Tibial artery (tissue), 4 donors: ENCODE measurements around the gene DTL.

Experiments used
- DNase-seq, 2 donors: peaks; one replicate each; pipeline ENCODE4 v3.0.0-alpha.2; 2019
- H3K27ac ChIP-seq, 2 donors: fragments of 200-600 bp; sonication (generic) in 1 of 2; 1 replicate in 1 of 2; 2 replicates in 1 of 2; pipeline ENCODE4 v1.5.1; 2018 to 2019; ENCODE audit warnings: mild to moderate bottlenecking in 1 of 2
- H3K27me3 ChIP-seq, 2 donors: fragments of 200-600 bp; sonication (generic) in 1 of 2; one replicate each; pipeline versions ENCODE4 v1.5.1 to v1.6.0; 2016 to 2019
- H3K36me3 ChIP-seq, 3 donors: fragments of 200-600 bp; sonication (generic) in 2 of 3; one replicate each; pipeline ENCODE4 v1.5.1; 2016 to 2019; ENCODE audit warnings: mild to moderate bottlenecking in 2 of 3
- H3K4me1 ChIP-seq, 4 donors: fragments of 200-600 bp; sonication (generic) in 2 of 4; 1 replicate in 3 of 4; 2 replicates in 1 of 4; pipeline ENCODE4 v1.5.1; 2016 to 2019
- H3K4me3 ChIP-seq, 2 donors: fragments of 200-600 bp; sonication (generic) in 1 of 2; 1 replicate in 1 of 2; 2 replicates in 1 of 2; pipeline ENCODE4 v1.5.1; 2018 to 2019; ENCODE audit warnings: mild to moderate bottlenecking in 2 of 2
- H3K9me3 ChIP-seq, 3 donors: fragments of 200-600 bp; sonication (generic) in 1 of 3; one replicate each; pipeline ENCODE4 v1.5.1; 2016 to 2019
- intact Hi-C: fragments of 100-400 bp; cut with DNase I; formaldehyde crosslinking; loops from one replicate; pipeline ENCODE4 v1.15.0; 2023; ENCODE audit warnings: low total_unique reads
- TF ChIP-seq, protein P1 (sequence below), 2 experiments: fragments of 200-600 bp in 1 of 2; fragments of 450-650 bp in 1 of 2; IDR thresholded peaks; one replicate each; pipeline ENCODE4 v1.5.1; 2017 to 2019; ENCODE audit warnings: antibody characterized with exemption in 2 of 2, mild to moderate bottlenecking in 1 of 2, moderate library complexity in 1 of 2

DTL gene

DNA sequence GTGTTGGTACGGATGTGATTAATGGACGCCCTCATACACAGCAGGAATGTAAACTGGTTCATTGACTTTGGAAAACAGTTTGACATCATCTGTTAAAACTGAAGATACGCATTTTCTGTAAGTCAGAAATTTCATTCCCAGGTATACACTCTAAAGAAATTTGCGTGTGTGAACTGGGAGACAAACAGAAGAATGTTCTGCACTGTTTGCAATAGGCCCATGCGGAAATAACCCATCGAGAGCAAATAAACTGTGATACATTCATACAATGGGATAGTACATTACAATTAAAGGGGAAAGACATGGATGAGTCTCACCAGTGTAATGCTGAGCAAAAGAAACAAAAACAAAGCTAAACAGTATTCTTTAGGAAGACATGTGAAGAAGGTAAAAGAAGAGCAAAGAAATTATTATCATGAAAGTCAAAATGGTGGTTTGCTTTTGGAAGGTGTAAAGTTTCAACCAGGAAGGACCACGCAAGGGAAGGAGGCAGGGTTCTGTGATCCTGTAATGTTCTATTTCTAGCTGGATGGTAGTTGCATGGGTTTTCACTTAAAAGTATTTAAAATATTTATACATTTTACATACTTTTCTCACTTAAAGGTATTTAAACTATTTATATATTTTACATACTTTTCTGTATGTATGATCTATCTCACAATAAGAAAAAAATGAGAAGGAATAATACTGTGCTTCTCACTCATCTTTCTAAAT lies 30.5 kb upstream of the DTL start:
- DNase-seq = no peak
- peaks cover 6 to 26% (median 12%) of the 10 kb centered on the region in 3 donors for H3K36me3 ChIP-seq
- H3K4me3 ChIP-seq = no peak overlapping the region
- H3K27ac ChIP-seq = no peak overlapping the region
- intact Hi-C loops = no loop called here
- H3K9me3 ChIP-seq = no peaks in the 10 kb centered on the region
- no peaks in the 10 kb centered on the region for H3K4me1 ChIP-seq
- no peaks in the 10 kb centered on the region for H3K27me3 ChIP-seq
- TF ChIP-seq, protein P1, sequence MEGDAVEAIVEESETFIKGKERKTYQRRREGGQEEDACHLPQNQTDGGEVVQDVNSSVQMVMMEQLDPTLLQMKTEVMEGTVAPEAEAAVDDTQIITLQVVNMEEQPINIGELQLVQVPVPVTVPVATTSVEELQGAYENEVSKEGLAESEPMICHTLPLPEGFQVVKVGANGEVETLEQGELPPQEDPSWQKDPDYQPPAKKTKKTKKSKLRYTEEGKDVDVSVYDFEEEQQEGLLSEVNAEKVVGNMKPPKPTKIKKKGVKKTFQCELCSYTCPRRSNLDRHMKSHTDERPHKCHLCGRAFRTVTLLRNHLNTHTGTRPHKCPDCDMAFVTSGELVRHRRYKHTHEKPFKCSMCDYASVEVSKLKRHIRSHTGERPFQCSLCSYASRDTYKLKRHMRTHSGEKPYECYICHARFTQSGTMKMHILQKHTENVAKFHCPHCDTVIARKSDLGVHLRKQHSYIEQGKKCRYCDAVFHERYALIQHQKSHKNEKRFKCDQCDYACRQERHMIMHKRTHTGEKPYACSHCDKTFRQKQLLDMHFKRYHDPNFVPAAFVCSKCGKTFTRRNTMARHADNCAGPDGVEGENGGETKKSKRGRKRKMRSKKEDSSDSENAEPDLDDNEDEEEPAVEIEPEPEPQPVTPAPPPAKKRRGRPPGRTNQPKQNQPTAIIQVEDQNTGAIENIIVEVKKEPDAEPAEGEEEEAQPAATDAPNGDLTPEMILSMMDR (IDR thresholded peaks at IDR 0.05) = no peak

DNA sequence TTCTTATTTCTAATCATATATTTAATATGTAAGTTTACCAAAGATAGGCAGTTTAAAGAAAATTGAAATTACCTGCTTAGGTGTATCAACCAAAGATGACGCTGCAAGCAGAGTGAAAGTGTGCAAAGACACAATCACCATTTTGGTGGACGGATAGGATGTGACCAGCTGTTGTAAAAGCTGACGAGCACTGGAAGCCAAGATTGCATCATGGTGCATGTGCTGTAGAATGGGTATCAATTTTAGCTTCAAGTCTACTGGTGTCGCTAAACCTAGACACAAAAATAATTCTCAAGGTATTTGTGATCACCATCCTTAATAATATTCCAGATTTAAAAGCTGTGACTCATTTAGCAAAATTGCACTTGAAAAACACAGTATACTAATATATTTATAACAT lies 28.4 kb upstream of the DTL start:
- no peaks in the 10 kb centered on the region for H3K9me3 ChIP-seq
- intact Hi-C loops = no loop called here
- DNase-seq = no peak
- H3K4me1 ChIP-seq = no peaks in the 10 kb centered on the region
- peaks cover 6 to 29% (median 12%) of the 10 kb centered on the region in 3 donors for H3K36me3 ChIP-seq
- H3K27me3 ChIP-seq = no peaks in the 10 kb centered on the region
- no peak overlapping the region for H3K27ac ChIP-seq
- TF ChIP-seq, protein P1 (IDR thresholded peaks at IDR 0.05) = no peak
- H3K4me3 ChIP-seq = no peak overlapping the region

GRCh38 chr1:212007886-212008285 lies 27.7 kb upstream of the DTL start:
- Histone ChIP-seq H3K36me3 (peaks cover 6 to 29% (median 12%) of the 10 kb centered on the region in 3 donors), H3K4me3 (no peak overlapping the region), H3K27ac (no peak overlapping the region), H3K9me3 (no peaks in the 10 kb centered on the region), H3K4me1 (no peaks in the 10 kb centered on the region), H3K27me3 (no peaks in the 10 kb centered on the region)
- intact Hi-C loops = no loop called here
- no peak for DNase-seq
- TF ChIP-seq, protein P1 (IDR thresholded peaks at IDR 0.05) = no peak

DNA sequence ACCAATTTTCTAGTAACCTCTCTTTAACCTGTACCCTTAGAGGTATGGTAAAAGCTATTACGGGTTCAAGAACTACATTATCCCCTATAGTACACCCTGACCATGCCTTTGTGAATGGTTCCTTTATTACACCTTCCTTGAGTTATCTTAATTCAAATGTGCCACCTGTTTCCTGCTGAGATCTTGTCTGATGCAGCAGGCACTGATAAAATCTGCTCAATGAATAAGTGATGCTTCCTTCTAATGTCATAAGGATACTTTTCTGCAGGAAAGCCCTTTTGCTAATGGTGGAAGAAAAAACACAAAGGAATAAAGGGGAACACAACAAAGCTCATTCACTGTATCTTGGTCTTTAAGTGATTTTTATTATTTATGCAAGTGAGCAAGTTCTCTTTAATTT lies 26.0 kb upstream of the DTL start:
- DNase-seq = no peak
- no peaks in the 10 kb centered on the region for H3K27me3 ChIP-seq
- H3K4me3 ChIP-seq = no peak overlapping the region
- no peaks in the 10 kb centered on the region for H3K9me3 ChIP-seq
- no peaks in the 10 kb centered on the region for H3K4me1 ChIP-seq
- H3K27ac ChIP-seq = no peak overlapping the region
- TF ChIP-seq, protein P1 (IDR thresholded peaks at IDR 0.05) = no peak
- intact Hi-C loops = no loop called here
- H3K36me3 ChIP-seq = peaks cover 6 to 24% (median 10%) of the 10 kb centered on the region in 3 donors

DNA sequence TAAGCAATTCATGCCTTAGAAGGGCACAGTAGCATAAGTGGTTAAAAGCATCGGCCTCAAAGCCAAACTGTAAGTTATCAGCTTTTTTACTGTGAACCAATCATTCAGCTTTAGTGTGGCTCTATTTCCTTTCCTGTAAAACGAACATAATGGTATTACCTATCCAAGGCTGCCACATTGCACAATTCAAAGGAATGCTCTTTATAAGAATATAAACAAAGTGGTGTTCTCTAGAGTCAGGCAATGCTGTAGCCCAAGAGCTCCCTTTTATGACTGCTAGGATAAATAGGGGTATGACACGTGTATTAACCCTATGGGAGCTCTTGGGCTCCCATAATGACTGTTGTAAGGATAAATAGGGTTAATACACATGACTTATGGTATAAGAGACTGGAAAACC lies 25.5 kb upstream of the DTL start:
- intact Hi-C loops = no loop called here
- no peaks in the 10 kb centered on the region for H3K27me3 ChIP-seq
- DNase-seq = no peak

More for the DNA sequence above, 25.5 kb upstream of the DTL start:
- Histone ChIP-seq H3K4me3 (no peak overlapping the region), H3K36me3 (peaks cover 3 to 21% (median 15%) of the 10 kb centered on the region in 3 donors), H3K27ac (no peak overlapping the region), H3K4me1 (no peaks in the 10 kb centered on the region), H3K9me3 (no peaks in the 10 kb centered on the region)
- TF ChIP-seq, protein P1 (IDR thresholded peaks at IDR 0.05) = no peak
